A673 (cell line): ENCODE measurements around the gene EBF4. TPM values are rescaled to one million over a fixed set of nuclear protein-coding genes. Genes with fewer than 3 reads are reported as not detected.

Source experiments
- BruUV-seq: library from RNA; stranded (reverse); fragments of 400-500 nt; replicated peaks from 2 replicates; lab custom pipeline; 2021; lab: Mats Ljungman, UMichigan
- CTCF ChIA-PET: fragments of 300-600 bp; sonication (Branson Sonifier 250); formaldehyde crosslinking; loops from one replicate; lab custom pipeline; 2022; ENCODE audit warnings: antibody characterized with exemption; lab: Charles Lee
- POLR2A ChIA-PET: fragments of 300-600 bp; sonication (Branson Sonifier 250); formaldehyde crosslinking; loops from one replicate; lab custom pipeline; 2022; ENCODE audit warnings: antibody characterized with exemption; ENCODE audit not compliant: low non-redundant PET; lab: Charles Lee
- DNase-seq: peaks from one replicate; pipeline ENCODE4 v3.0.0-alpha.2; 2015; ENCODE audit warnings: low spot score
- H3K27ac ChIP-seq: fragments of 200-600 bp; sonication (generic); 2 replicates; pipeline ENCODE4 v1.5.1; 2016; ENCODE audit warnings: mixed run types, low read depth, mild to moderate bottlenecking, mixed read lengths, antibody characterized with exemption, low read length; ENCODE audit not compliant: poor library complexity, severe bottlenecking
- H3K27me3 ChIP-seq: fragments of 200-600 bp; sonication (generic); replicated peaks from 2 replicates; pipeline ENCODE4 v1.6.1; 2017; ENCODE audit warnings: mixed run types, low read depth, mild to moderate bottlenecking, mixed read lengths, antibody characterized with exemption, low read length; ENCODE audit not compliant: insufficient read depth, poor library complexity
- H3K36me3 ChIP-seq: fragments of 200-600 bp; sonication (generic); 2 replicates; pipeline ENCODE4 v1.6.1; 2016; ENCODE audit warnings: mixed run types, mild to moderate bottlenecking, mixed read lengths, antibody characterized with exemption, low read length; ENCODE audit not compliant: insufficient read depth, poor library complexity, severe bottlenecking
- H3K4me1 ChIP-seq: fragments of 200-600 bp; sonication (generic); 2 replicates; pipeline ENCODE4 v1.6.1; 2017; ENCODE audit warnings: mixed run types, mild to moderate bottlenecking, mixed read lengths, antibody characterized with exemption, low read length; ENCODE audit not compliant: insufficient read depth, poor library complexity, severe bottlenecking
- H3K4me3 ChIP-seq: fragments of 200-600 bp; sonication (generic); 2 replicates; pipeline ENCODE4 v1.5.1; 2016; ENCODE audit warnings: low read depth, mixed run types, mild to moderate bottlenecking, mixed read lengths, low read length; ENCODE audit not compliant: poor library complexity, severe bottlenecking
- H3K9me3 ChIP-seq: fragments of 200-600 bp; sonication (generic); 2 replicates; pipeline ENCODE4 v1.6.1; 2016; ENCODE audit warnings: mixed run types, low read depth, mild to moderate bottlenecking, mixed read lengths, antibody characterized with exemption, low read length; ENCODE audit not compliant: poor library complexity, severe bottlenecking
- CTCF ChIP-seq: fragments of 300-800, 200-600 bp; sonication (generic); conservative IDR thresholded peaks from 2 replicates; pipeline ENCODE4 v1.5.1; 2017; ENCODE audit warnings: low read depth, mild to moderate bottlenecking, antibody characterized with exemption, low read length, moderate library complexity, mixed read lengths
- EZH2 ChIP-seq: fragments of 200-600 bp; sonication (generic); IDR thresholded peaks from 2 replicates; pipeline ENCODE4 v1.6.1; 2017; ENCODE audit warnings: borderline replicate concordance, low read depth, mild to moderate bottlenecking, mixed read lengths, antibody characterized with exemption, low read length; ENCODE audit not compliant: poor library complexity, severe bottlenecking
- intact Hi-C: fragments of 100-400 bp; cut with micrococcal nuclease; formaldehyde crosslinking; loops from one replicate; pipeline ENCODE4 v1.10.0; 2022; ENCODE audit not compliant: unreplicated experiment
- microRNA-seq: library from miRNA; unstranded; fragments of <30 nt; microRNA quantifications from one replicate; pipeline ENCODE4 v1.2.0, GENCODE V29; 2021
- total RNA-seq: library from RNA; stranded (reverse); gene quantifications from 2 replicates; pipeline ENCODE4 v1.2.3, GENCODE V29; 2021

Gene EBF4
- total RNA-seq, 1 experiment from 2014 or later = 0.52 TPM

DNA sequence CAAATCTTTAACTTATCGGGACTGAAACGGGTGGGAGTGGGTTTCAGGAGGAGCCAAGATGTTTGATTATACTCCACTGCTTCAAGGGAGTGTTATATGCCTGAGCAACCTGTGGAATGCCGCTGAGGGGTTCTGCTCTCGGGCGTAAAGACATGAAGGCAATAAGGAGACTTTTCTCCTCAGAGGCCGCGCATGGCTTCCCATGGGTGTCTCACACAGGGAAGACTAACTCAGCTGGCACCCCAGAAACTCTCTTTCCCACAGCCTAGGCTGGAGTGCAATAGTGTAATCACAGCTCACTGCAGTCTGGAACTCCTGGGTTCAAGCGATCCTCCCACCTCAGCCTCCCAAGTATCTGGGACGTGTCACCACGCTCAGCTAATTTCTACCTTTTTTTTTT is 117.1 kb downstream of the EBF4 start:
- Histone ChIP-seq H3K9me3 (peaks cover 17% of the 10 kb centered on the region), H3K36me3 (no peaks in the 10 kb centered on the region), H3K4me3 (no peak overlapping the region), H3K27me3 (peaks cover 17% of the 10 kb centered on the region), H3K27ac (no peak overlapping the region), H3K4me1 (peaks cover 9% of the 10 kb centered on the region)
- no peak for DNase-seq
- intact Hi-C loops = no loop called here
- ChIA-PET POLR2A (no interaction called here), CTCF (no interaction called here)
- no TSS peak for BruUV-seq
- TF ChIP-seq EZH2 (no peak), CTCF (no peak)

Small RNA genes lying within 50 kb of the gene (microRNA-seq; reads per million reads assigned to microRNA genes)
- 71.2 reads per million, percentile 60 among the genes with 10 or more reads in this experiment for gene MIR1292

Other genes starting within 250 kb of the EBF4 start
- 493 and 522 TPM in 2 replicates for gene SNRPB, start 222.0 kb upstream of the EBF4 start, total RNA-seq
- 13.8 and 16.2 TPM in 2 replicates for gene ZNF343, start 183.9 kb upstream of the EBF4 start, total RNA-seq
- gene TMC2, start 156.2 kb upstream of the EBF4 start, total RNA-seq = not detected in 2 replicates
- gene NOP56, start 40.1 kb upstream of the EBF4 start, total RNA-seq = 607 and 704 TPM in 2 replicates
- 135 and 146 TPM in 2 replicates for gene IDH3B, start 28.6 kb upstream of the EBF4 start, total RNA-seq
- gene CPXM1, start 107.8 kb downstream of the EBF4 start, total RNA-seq = 3.8 and 7.6 TPM in 2 replicates
- not detected in 2 replicates for gene C20orf141, start 122.2 kb downstream of the EBF4 start, total RNA-seq
- gene TMEM239, start 123.6 kb downstream of the EBF4 start, total RNA-seq = not detected in 2 replicates
- 32.8 and 42.0 TPM in 2 replicates for gene PCED1A, start 147.9 kb downstream of the EBF4 start, total RNA-seq
- 37.8 and 39.1 TPM in 2 replicates for gene VPS16, start 148.0 kb downstream of the EBF4 start, total RNA-seq
- gene PTPRA, start 180.7 kb downstream of the EBF4 start, total RNA-seq = 56.9 and 65.6 TPM in 2 replicates